Sigmoid colon (tissue), 7 donors: Measurements from ENCODE around the gene PLA2G4D. TPM values are rescaled to one million over a fixed set of nuclear protein-coding genes. Genes with fewer than 3 reads are reported as not detected.

Experiments
- DNase-seq: peaks from one replicate; pipeline ENCODE4 v3.0.0-alpha.2; 2019
- H3K27ac ChIP-seq, 4 donors: fragments of 200-600 bp; sonication (generic); one replicate each; pipeline ENCODE4 v1.5.1; 2016 to 2019; ENCODE audit warnings: mild to moderate bottlenecking in 1 of 4
- H3K27me3 ChIP-seq, 3 donors: fragments of 200-600 bp; sonication (generic); one replicate each; pipeline ENCODE4 v1.5.1; 2019; ENCODE audit warnings: mild to moderate bottlenecking in 1 of 3
- H3K36me3 ChIP-seq, 4 donors: fragments of 200-600 bp; sonication (generic); one replicate each; pipeline ENCODE4 v1.5.1; 2016 to 2019
- H3K4me1 ChIP-seq, 4 donors: fragments of 200-600 bp; sonication (generic); one replicate each; pipeline ENCODE4 v1.5.1; 2017 to 2019
- H3K4me3 ChIP-seq, 4 donors: fragments of 200-600 bp; sonication (generic); one replicate each; pipeline ENCODE4 v1.5.1; 2017 to 2019; ENCODE audit warnings: mild to moderate bottlenecking in 2 of 4, moderate library complexity in 1 of 4
- H3K9me3 ChIP-seq, 4 donors: fragments of 200-600 bp in 3 of 4; sonication (generic) in 3 of 4; one replicate each; pipeline versions ENCODE4 v1.5.1 to v1.6.1; 2013 to 2019
- CTCF ChIP-seq, 4 experiments: fragments of 450-650 bp in 3 of 4; fragments of 200-600 bp in 1 of 4; IDR thresholded peaks; one replicate each; pipeline ENCODE4 v1.5.1; 2016 to 2019; ENCODE audit warnings: antibody characterized with exemption in 4 of 4, mild to moderate bottlenecking in 3 of 4, moderate library complexity in 2 of 4
- EP300 ChIP-seq, 4 donors: sonication (generic); formaldehyde crosslinking; IDR thresholded peaks; one replicate each; pipeline ENCODE4 v1.6.1; 2017; ENCODE audit warnings: antibody characterized with exemption in 4 of 4
- POLR2A ChIP-seq, 2 donors: fragments of 450-650 bp; IDR thresholded peaks; one replicate each; pipeline ENCODE4 v1.6.1; 2016; ENCODE audit warnings: antibody characterized with exemption in 2 of 2, mild to moderate bottlenecking in 2 of 2, moderate library complexity in 2 of 2
- POLR2AphosphoS5 ChIP-seq, 4 donors: sonication (generic); formaldehyde crosslinking; IDR thresholded peaks; one replicate each; pipeline ENCODE4 v1.6.1; 2017; ENCODE audit warnings: antibody characterized with exemption in 4 of 4
- WGBS, 2 donors: extraction: QIAGEN DNeasy Blood & Tissue Kit; methylation state at CpG; one replicate each; pipeline ENCODE4 v1.1.7; 2013; 5-methylcytosine and 5-hydroxymethylcytosine counted together
- intact Hi-C: fragments of 100-400 bp; cut with DNase I; formaldehyde crosslinking; loops from one replicate; pipeline ENCODE4 v1.15.1; 2023
- polyA plus RNA-seq, 3 donors: library from polyadenylated mRNA; stranded (reverse); fragments of 200-250 nt; gene quantifications; one replicate each; pipeline ENCODE4 v1.2.3, GENCODE V29; 2013
- total RNA-seq, 4 donors: library from RNA; depleted of rRNA; stranded (reverse); fragments of >200 nt; gene quantifications; one replicate each; pipeline ENCODE4 v1.1.0, GENCODE V29; 2016
- donor health status: healthy with polysubstance abuse.
- donor health status: Bipolar disorder and iron deficiency.
- donor health status: healthy.

PLA2G4D gene
- total and polyA plus RNA-seq, 7 donors: under 0.01 to 0.31 (median 0.28) TPM; not detected in 4

- no peaks in the 10 kb centered on the region for H3K4me1 ChIP-seq
- no peak overlapping the region for H3K4me3 ChIP-seq
- no peak overlapping the region for H3K27ac ChIP-seq
- H3K9me3 ChIP-seq: no peaks in the 10 kb centered on the region
- intact Hi-C loops: no loop called here
- no peak for DNase-seq
- H3K36me3 ChIP-seq: no peaks in the 10 kb centered on the region
- 89 to 93% methylated on average over 7 of the region's 7 CpGs for WGBS, 2 donors
- H3K27me3 ChIP-seq: peaks cover 0 to 7% (median 0%) of the 10 kb centered on the region in 3 donors
- no peak for TF ChIP-seq EP300 (IDR thresholded peaks at IDR 0.05)
- TF ChIP-seq POLR2A (IDR thresholded peaks at IDR 0.05): no peak
- TF ChIP-seq CTCF (IDR thresholded peaks at IDR 0.05): no peak
- no peak for TF ChIP-seq POLR2AphosphoS5 (IDR thresholded peaks at IDR 0.05)
These were observed 25.3 kb downstream of the PLA2G4D start for GRCh38 chr15:42069025-42069424.

- WGBS, 2 donors: 94 to 95% methylated on average over 14 of the region's 14 CpGs
- Histone ChIP-seq H3K36me3 (no peaks in the 10 kb centered on the region), H3K9me3 (no peaks in the 10 kb centered on the region), H3K27me3 (peaks cover 0 to 7% (median 0%) of the 10 kb centered on the region in 3 donors), H3K4me1 (no peaks in the 10 kb centered on the region), H3K27ac (no peak overlapping the region), H3K4me3 (no peak overlapping the region)
- TF ChIP-seq POLR2A (IDR thresholded peaks at IDR 0.05) (no peak), EP300 (IDR thresholded peaks at IDR 0.05) (no peak), CTCF (IDR thresholded peaks at IDR 0.05) (no peak), POLR2AphosphoS5 (IDR thresholded peaks at IDR 0.05) (no peak)
- intact Hi-C loops: no loop called here
- DNase-seq: no peak
These were observed 25.8 kb downstream of the PLA2G4D start for GRCh38 chr15:42068601-42069000.

- TF ChIP-seq POLR2AphosphoS5 (IDR thresholded peaks at IDR 0.05): no peak
- no peak for TF ChIP-seq POLR2A (IDR thresholded peaks at IDR 0.05)
- no peak for TF ChIP-seq EP300 (IDR thresholded peaks at IDR 0.05)
- no peak for TF ChIP-seq CTCF (IDR thresholded peaks at IDR 0.05)
- Histone ChIP-seq H3K4me1 (no peaks in the 10 kb centered on the region), H3K27me3 (peaks cover 0 to 7% (median 0%) of the 10 kb centered on the region in 3 donors), H3K9me3 (no peaks in the 10 kb centered on the region), H3K27ac (no peak overlapping the region), H3K4me3 (no peak overlapping the region), H3K36me3 (no peaks in the 10 kb centered on the region)
- 35 to 47% methylated on average over 10 of the region's 10 CpGs for WGBS, 2 donors
- intact Hi-C loops: no loop called here
- no peak for DNase-seq
These were observed 27.5 kb downstream of the PLA2G4D start for GRCh38 chr15:42066764-42067415.

- H3K4me3 ChIP-seq: no peak overlapping the region
- H3K36me3 ChIP-seq: no peaks in the 10 kb centered on the region
- DNase-seq: no peak
- intact Hi-C loops: no loop called here
- 62 to 71% methylated on average over 7 of the region's 7 CpGs for WGBS, 2 donors
- no peaks in the 10 kb centered on the region for H3K9me3 ChIP-seq
- TF ChIP-seq CTCF (IDR thresholded peaks at IDR 0.05) (no peak), POLR2A (IDR thresholded peaks at IDR 0.05) (no peak), POLR2AphosphoS5 (IDR thresholded peaks at IDR 0.05) (no peak), EP300 (IDR thresholded peaks at IDR 0.05) (no peak)
- no peak overlapping the region for H3K27ac ChIP-seq
- no peaks in the 10 kb centered on the region for H3K4me1 ChIP-seq
- H3K27me3 ChIP-seq: peaks cover 0 to 7% (median 0%) of the 10 kb centered on the region in 3 donors
These were observed 28.9 kb downstream of the PLA2G4D start for GRCh38 chr15:42065468-42065867.

- intact Hi-C loops: no loop called here
- no peak overlapping the region for H3K4me3 ChIP-seq
- no peaks in the 10 kb centered on the region for H3K9me3 ChIP-seq
- no peak for DNase-seq
- H3K36me3 ChIP-seq: no peaks in the 10 kb centered on the region
- TF ChIP-seq POLR2AphosphoS5 (IDR thresholded peaks at IDR 0.05) (no peak), CTCF (IDR thresholded peaks at IDR 0.05) (no peak), EP300 (IDR thresholded peaks at IDR 0.05) (no peak), POLR2A (IDR thresholded peaks at IDR 0.05) (no peak)
- no peaks in the 10 kb centered on the region for H3K4me1 ChIP-seq
- peaks cover 0 to 7% (median 0%) of the 10 kb centered on the region in 3 donors for H3K27me3 ChIP-seq
- WGBS, 2 donors: 20 to 32% methylated on average over 7 of the region's 7 CpGs
- H3K27ac ChIP-seq: no peak overlapping the region
These were observed 29.3 kb downstream of the PLA2G4D start for GRCh38 chr15:42065033-42065432.
